Measurements from ENCODE around the gene ZNF777.

DNA sequence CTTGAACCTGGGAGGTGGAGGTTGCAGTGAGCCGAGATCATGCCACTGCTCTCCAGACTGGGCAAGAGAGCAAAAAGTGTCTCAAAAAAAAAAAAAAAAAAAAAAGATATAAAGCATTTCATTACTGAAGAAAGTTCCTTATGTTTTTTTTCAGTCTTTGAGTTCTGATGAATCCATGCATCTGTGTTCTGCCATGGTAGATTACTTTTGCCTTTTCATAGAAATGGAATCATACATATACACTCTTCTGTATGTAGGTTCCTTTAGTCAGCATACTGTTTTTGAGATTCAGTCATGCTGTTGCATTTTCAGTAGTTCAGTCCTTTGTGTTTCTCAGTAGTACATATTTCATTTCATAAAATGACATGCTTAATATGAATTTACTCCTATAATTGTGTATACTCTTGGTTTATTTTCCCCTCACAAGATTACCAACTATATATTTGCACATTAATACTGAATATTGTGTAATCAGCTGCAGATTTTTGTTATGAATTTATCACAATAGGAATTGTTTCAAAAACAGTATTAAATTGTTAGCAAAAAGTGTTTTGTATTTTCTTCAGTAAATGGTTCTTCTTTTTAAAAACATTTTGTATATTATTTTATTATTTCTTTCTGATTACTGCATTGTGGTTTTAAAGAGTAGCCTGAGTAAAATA, 2.8 kb upstream of the ZNF777 start:
- TF ChIP-seq, protein P1, sequence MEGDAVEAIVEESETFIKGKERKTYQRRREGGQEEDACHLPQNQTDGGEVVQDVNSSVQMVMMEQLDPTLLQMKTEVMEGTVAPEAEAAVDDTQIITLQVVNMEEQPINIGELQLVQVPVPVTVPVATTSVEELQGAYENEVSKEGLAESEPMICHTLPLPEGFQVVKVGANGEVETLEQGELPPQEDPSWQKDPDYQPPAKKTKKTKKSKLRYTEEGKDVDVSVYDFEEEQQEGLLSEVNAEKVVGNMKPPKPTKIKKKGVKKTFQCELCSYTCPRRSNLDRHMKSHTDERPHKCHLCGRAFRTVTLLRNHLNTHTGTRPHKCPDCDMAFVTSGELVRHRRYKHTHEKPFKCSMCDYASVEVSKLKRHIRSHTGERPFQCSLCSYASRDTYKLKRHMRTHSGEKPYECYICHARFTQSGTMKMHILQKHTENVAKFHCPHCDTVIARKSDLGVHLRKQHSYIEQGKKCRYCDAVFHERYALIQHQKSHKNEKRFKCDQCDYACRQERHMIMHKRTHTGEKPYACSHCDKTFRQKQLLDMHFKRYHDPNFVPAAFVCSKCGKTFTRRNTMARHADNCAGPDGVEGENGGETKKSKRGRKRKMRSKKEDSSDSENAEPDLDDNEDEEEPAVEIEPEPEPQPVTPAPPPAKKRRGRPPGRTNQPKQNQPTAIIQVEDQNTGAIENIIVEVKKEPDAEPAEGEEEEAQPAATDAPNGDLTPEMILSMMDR (IDR thresholded peaks at IDR 0.05), result no peak
- no peak for TF ChIP-seq POLR2A (IDR thresholded peaks at IDR 0.05)
